H1 (cell line): Measurements from ENCODE around the gene DARS1. TPM values are rescaled to one million over a fixed set of nuclear protein-coding genes. Genes with fewer than 3 reads are reported as not detected.

Source experiments
- CTCF ChIA-PET: fragments of 300-600 bp; sonication (Branson Sonifier 250); formaldehyde crosslinking; loops from one replicate; lab custom pipeline; 2021; ENCODE audit not compliant: partially characterized antibody; lab: Charles Lee
- POLR2A ChIA-PET: fragments of 300-600 bp; sonication (Branson Sonifier 250); formaldehyde crosslinking; loops from one replicate; lab custom pipeline; 2021; ENCODE audit warnings: inconsistent platforms; ENCODE audit not compliant: partially characterized antibody; lab: Charles Lee
- DNase-seq, 2 experiments: peaks; one replicate each; pipeline versions ENCODE4 v3.0.0 to v3.0.0-alpha.2; 2010 to 2022; ENCODE audit warnings: low spot score in 2 of 2, low read depth in 1 of 2, mixed read lengths in 1 of 2
- FAIRE-seq: peaks from 2 replicates; lab custom pipeline; 2011; peaks lifted over from hg19 to GRCh38; lab: Jason Lieb, UNC
- H2AFZ ChIP-seq: 2 replicates; pipeline ENCODE4 v1.8.1; 2012; ENCODE audit warnings: low read length, inconsistent platforms
- H2AK5ac ChIP-seq: 2 replicates; pipeline ENCODE4 v1.6.1; 2013; ENCODE audit warnings: low read depth, low read length
- H2BK120ac ChIP-seq: replicated peaks from 2 replicates; pipeline ENCODE3; 2013; ENCODE audit warnings: low read depth, low read length, inconsistent platforms
- H2BK12ac ChIP-seq: 2 replicates; pipeline ENCODE4 v1.6.1; 2013; ENCODE audit warnings: low read depth, low read length
- H2BK15ac ChIP-seq: 2 replicates; pipeline ENCODE4 v1.6.1; 2013; ENCODE audit warnings: low read length
- H2BK20ac ChIP-seq: 2 replicates; pipeline ENCODE4 v1.6.1; 2013; ENCODE audit warnings: low read length
- H2BK5ac ChIP-seq: 2 replicates; pipeline ENCODE4 v1.6.1; 2013; ENCODE audit warnings: low read depth, low read length
- H3K14ac ChIP-seq: 2 replicates; pipeline ENCODE4 v1.6.1; 2013; ENCODE audit warnings: inconsistent platforms; ENCODE audit not compliant: insufficient read length
- H3K18ac ChIP-seq: 2 replicates; pipeline ENCODE4 v1.6.1; 2013; ENCODE audit warnings: low read length; ENCODE audit errors: extremely low read depth
- H3K23ac ChIP-seq: 2 replicates; pipeline ENCODE4 v1.6.1; 2013; ENCODE audit warnings: inconsistent platforms; ENCODE audit not compliant: insufficient read length
- H3K23me2 ChIP-seq: 2 replicates; pipeline ENCODE4 v1.6.1; 2013; ENCODE audit warnings: low read depth, low read length
- H3K27ac ChIP-seq: 2 replicates; pipeline ENCODE4 v1.6.1; 2011; ENCODE audit warnings: low read depth, low read length, inconsistent platforms
- H3K27me3 ChIP-seq, 4 experiments: replicated peaks in 1 of 4; 1 replicate in 1 of 4; 2 replicates in 3 of 4; pipeline versions ENCODE4 v1.6.1 to v1.8.1; 2011 to 2013; ENCODE audit warnings: low read length in 3 of 4, mild to moderate bottlenecking in 3 of 4, inconsistent platforms in 2 of 4, mixed read lengths in 2 of 4, moderate library complexity in 1 of 4; ENCODE audit not compliant: control insufficient read depth in 3 of 4, insufficient read depth in 3 of 4; ENCODE audit errors: extremely low read depth in 1 of 4
- H3K36me3 ChIP-seq, 4 experiments: 2 replicates each; pipeline versions ENCODE4 v1.6.1 to v1.8.1; 2011 to 2013; ENCODE audit warnings: mild to moderate bottlenecking in 4 of 4, low read length in 3 of 4, moderate library complexity in 2 of 4, control low read depth in 1 of 4, inconsistent platforms in 1 of 4; ENCODE audit not compliant: insufficient read depth in 4 of 4, control insufficient read depth in 2 of 4
- H3K4ac ChIP-seq: replicated peaks from 2 replicates; pipeline ENCODE3; 2013; ENCODE audit warnings: low read length, low read depth, mixed read lengths, inconsistent platforms; ENCODE audit not compliant: insufficient read length
- H3K4me1 ChIP-seq, 4 experiments: replicated peaks in 1 of 4; 1 replicate in 1 of 4; 2 replicates in 3 of 4; pipeline versions ENCODE4 v1.6.1 to v1.8.1; 2011 to 2013; ENCODE audit warnings: low read length in 3 of 4, inconsistent platforms in 2 of 4, mixed read lengths in 1 of 4; ENCODE audit not compliant: insufficient read depth in 4 of 4, control insufficient read depth in 3 of 4
- H3K4me2 ChIP-seq, 2 experiments: 2 replicates each; pipeline versions ENCODE4 v1.6.1 to v1.8.1; 2011 to 2013; ENCODE audit warnings: low read depth in 2 of 2, low read length in 2 of 2, control low read depth in 1 of 2, inconsistent platforms in 1 of 2, mild to moderate bottlenecking in 1 of 2; ENCODE audit not compliant: insufficient read depth in 1 of 2
- H3K4me3 ChIP-seq, 4 experiments: fragments of 200-600, 300-600 bp in 1 of 4; sonication (generic), shearing (Covaris generic), sonication (Bioruptor Twin) in 1 of 4; 2 replicates each; pipeline versions ENCODE4 v1.5.1 to v1.8.1; 2011 to 2016; ENCODE audit warnings: low read length in 4 of 4, low read depth in 3 of 4, control low read depth in 2 of 4, inconsistent platforms in 2 of 4, mild to moderate bottlenecking in 2 of 4, mixed read lengths in 1 of 4, moderate library complexity in 1 of 4; ENCODE audit not compliant: insufficient read depth in 2 of 4; ENCODE audit errors: extremely low read depth in 1 of 4
- H3K56ac ChIP-seq: replicated peaks from 2 replicates; pipeline ENCODE3; 2013; ENCODE audit warnings: low read depth, mild to moderate bottlenecking, mixed read lengths, low read length, inconsistent platforms; ENCODE audit not compliant: insufficient read length
- H3K79me1 ChIP-seq: 2 replicates; pipeline ENCODE4 v1.6.1; 2013; ENCODE audit warnings: low read depth, low read length, control low read depth
- H3K79me2 ChIP-seq, 2 experiments: 2 replicates each; pipeline versions ENCODE4 v1.6.1 to v1.8.1; 2012 to 2013; ENCODE audit warnings: low read length in 2 of 2, mild to moderate bottlenecking in 2 of 2, inconsistent platforms in 1 of 2; ENCODE audit not compliant: insufficient read depth in 2 of 2, control insufficient read depth in 1 of 2
- H3K9ac ChIP-seq, 4 experiments: replicated peaks in 1 of 4; 1 replicate in 1 of 4; 2 replicates in 3 of 4; pipeline versions ENCODE4 v1.6.1 to v1.8.1; 2011 to 2013; ENCODE audit warnings: low read depth in 3 of 4, low read length in 3 of 4, control low read depth in 2 of 4, mild to moderate bottlenecking in 2 of 4, moderate library complexity in 2 of 4, inconsistent platforms in 1 of 4; ENCODE audit errors: extremely low read depth in 1 of 4
- H3K9me3 ChIP-seq, 2 experiments: 2 replicates each; pipeline versions ENCODE4 v1.6.1 to v1.8.1; 2012 to 2013; ENCODE audit warnings: mild to moderate bottlenecking in 2 of 2, moderate library complexity in 2 of 2, control low read depth in 1 of 2, inconsistent platforms in 1 of 2, low read depth in 1 of 2, low read length in 1 of 2, mixed read lengths in 1 of 2; ENCODE audit not compliant: insufficient read depth in 2 of 2
- H4K20me1 ChIP-seq, 2 experiments: replicated peaks in 1 of 2; 2 replicates each; pipeline versions ENCODE3 to v1.8.1; 2011 to 2013; ENCODE audit warnings: inconsistent platforms in 2 of 2, low read length in 2 of 2, mild to moderate bottlenecking in 1 of 2; ENCODE audit not compliant: insufficient read depth in 2 of 2, control insufficient read depth in 1 of 2
- H4K5ac ChIP-seq: 2 replicates; pipeline ENCODE4 v1.6.1; 2013; ENCODE audit warnings: low read length, low read depth, mixed read lengths, inconsistent platforms; ENCODE audit not compliant: insufficient read length
- H4K8ac ChIP-seq: 2 replicates; pipeline ENCODE4 v1.8.0; 2013; ENCODE audit warnings: mild to moderate bottlenecking, moderate library complexity, low read length, inconsistent platforms; ENCODE audit not compliant: insufficient read depth; ENCODE audit errors: extremely low read depth
- H4K91ac ChIP-seq: replicated peaks from 2 replicates; pipeline ENCODE3; 2013; ENCODE audit warnings: low read length, mixed read lengths, inconsistent platforms; ENCODE audit not compliant: insufficient read length
- CEBPB ChIP-seq: IDR thresholded peaks from 2 replicates; pipeline ENCODE4 v1.6.1; 2012; ENCODE audit warnings: low read depth, low read length
- CHD1 ChIP-seq: IDR thresholded peaks from 2 replicates; pipeline ENCODE4 v1.6.1; 2012; ENCODE audit warnings: low read depth, low read length, improper control_type of control experiment
- CTBP2 ChIP-seq: IDR thresholded peaks from 2 replicates; pipeline ENCODE4 v1.7.0; 2011; ENCODE audit warnings: borderline replicate concordance, mild to moderate bottlenecking, moderate library complexity, mixed read lengths, low read length; ENCODE audit not compliant: insufficient read depth, insufficient read length
- FOSL1 ChIP-seq: IDR thresholded peaks from 2 replicates; pipeline ENCODE4 v1.6.1; 2011; ENCODE audit warnings: mild to moderate bottlenecking, low read depth, low read length, moderate library complexity; ENCODE audit not compliant: insufficient read depth
- GTF2F1 ChIP-seq: IDR thresholded peaks from 2 replicates; pipeline ENCODE4 v1.6.1; 2012; ENCODE audit warnings: low read depth, low read length, improper control_type of control experiment, borderline replicate concordance
- JUND ChIP-seq: IDR thresholded peaks from 2 replicates; pipeline ENCODE4 v1.6.1; 2011; ENCODE audit warnings: mild to moderate bottlenecking, improper control_type of control experiment, low read length
- NANOG ChIP-seq: IDR thresholded peaks from 2 replicates; pipeline ENCODE4 v1.6.1; 2011; ENCODE audit warnings: low read length, low read depth, mild to moderate bottlenecking, inconsistent platforms; ENCODE audit not compliant: insufficient read depth, poor library complexity, severe bottlenecking
- PHF8 ChIP-seq: fragments of 200-600 bp; sonication (generic); conservative IDR thresholded peaks from 2 replicates; pipeline ENCODE4 v1.7.1; 2012; ENCODE audit warnings: low read depth, mild to moderate bottlenecking, inconsistent platforms, low read length, moderate library complexity
- RNF2 ChIP-seq: fragments of 200-900, 300-1000 bp; sonication (generic); IDR thresholded peaks from 2 replicates; pipeline ENCODE4 v1.7.1; 2016; ENCODE audit warnings: borderline replicate concordance, low read depth, mild to moderate bottlenecking, antibody characterized with exemption, low read length; ENCODE audit not compliant: poor library complexity, severe bottlenecking; ENCODE audit errors: missing control alignments
- SIRT6 ChIP-seq: IDR thresholded peaks from one replicate; pipeline ENCODE4 v1.7.1; 2012; ENCODE audit warnings: low read length, inconsistent platforms
- TAF7 ChIP-seq: optimal IDR thresholded peaks from 2 replicates; pipeline ENCODE3; 2011; ENCODE audit warnings: low read depth, mild to moderate bottlenecking, inconsistent platforms, low read length, moderate library complexity, borderline replicate concordance
- WGBS, 2 experiments: shearing (Covaris generic) in 1 of 2; methylation state at CpG; one replicate each; pipeline versions ENCODE4 v1.1.6 to v1.1.7; 2013 to 2015; ENCODE audit warnings: low lambda C conversion rate in 2 of 2, mixed read lengths in 2 of 2, inconsistent platforms in 1 of 2, low coverage in 1 of 2, missing lambda C conversion rate in 1 of 2; ENCODE audit not compliant: insufficient replicate concordance in 2 of 2, insufficient coverage in 1 of 2, insufficient read length in 1 of 2; ENCODE audit errors: extremely low coverage in 1 of 2, missing lambda C conversion rate in 1 of 2; 5-methylcytosine and 5-hydroxymethylcytosine counted together
- polyA plus RNA-seq, 7 experiments: library from polyadenylated mRNA; depleted of rRNA in 3 of 7; stranded (reverse) in 5 of 7; unstranded in 2 of 7; fragments of >200 nt in 5 of 7; fragments of 200-250 nt in 2 of 7; gene quantifications; 1 replicate in 5 of 7; 2 replicates in 1 of 7; 4 replicates in 1 of 7; pipeline versions ENCODE4 v1.2.1 to v1.2.3, GENCODE V29; 2011 to 2013; ENCODE audit warnings: missing spikeins in 2 of 7, mixed read lengths in 2 of 7
- total RNA-seq: library from RNA; stranded (reverse); fragmentation: NEBNext Ultra II Directional; extraction: Animal tissue kit (Norgen Biotek cat#: 25700); gene quantifications from 2 replicates; pipeline ENCODE4 v1.2.1, GENCODE V29; 2021
- TF ChIP-seq, protein P1 (sequence below): IDR thresholded peaks from 2 replicates; pipeline ENCODE4 v1.6.1; 2011; ENCODE audit warnings: low read depth, mild to moderate bottlenecking, low read length; ENCODE audit not compliant: insufficient read depth

The DARS1 gene
- total and polyA plus RNA-seq, 2 of the 8 experiments (the other 6 are each of a cell fraction or from before 2014, with no cell fraction given): 61.7 to 85.9 TPM

DNA sequence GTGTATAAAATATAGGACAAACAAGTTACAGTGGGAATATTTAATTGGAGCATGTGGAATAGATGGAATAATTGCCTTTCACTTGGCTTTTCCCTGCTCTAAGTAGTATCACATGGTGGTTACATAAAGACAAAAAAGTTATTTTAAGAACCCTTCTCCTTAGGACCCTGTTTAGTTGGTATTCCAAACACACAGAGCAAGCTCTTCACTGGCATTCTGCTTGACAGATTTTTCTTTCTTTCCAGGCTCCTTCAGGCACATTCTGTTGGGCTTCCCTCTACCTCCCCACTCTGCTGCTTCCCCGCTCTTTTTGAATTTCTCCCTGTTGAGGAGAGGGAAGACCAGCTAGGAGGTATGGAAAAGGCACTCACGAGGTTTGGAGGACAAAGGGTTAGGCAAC, 29.0 kb upstream of the DARS1 start:
- ChIA-PET POLR2A (interaction anchor here (0.5 to 1.3 kb wide), 3 partner anchors 9 to 182 kb away, joined by 3 to 5 read pairs (median 5); no protein-coding TSS in a partner anchor), CTCF (interaction anchor here (1.3 to 3.2 kb wide), 4 partner anchors 12 to 99 kb away, joined by 3 to 14 read pairs (median 6); no protein-coding TSS in a partner anchor)
- DNase-seq (no peak), FAIRE-seq (no peak)
- H2BK5ac ChIP-seq: no peak overlapping the region
- H3K4me3 ChIP-seq: no peak overlapping the region
- no peaks in the 10 kb centered on the region for H3K27me3 ChIP-seq
- H2BK15ac ChIP-seq: no peak overlapping the region
- no peak overlapping the region for H3K4ac ChIP-seq
- H3K4me2 ChIP-seq: no peak overlapping the region
- H3K9me3 ChIP-seq: no peaks in the 10 kb centered on the region
- no peaks in the 10 kb centered on the region for H3K23me2 ChIP-seq
- H2BK120ac ChIP-seq: no peak overlapping the region
- no peak overlapping the region for H2BK20ac ChIP-seq
- H3K18ac ChIP-seq: no peak overlapping the region
- no peak overlapping the region; the same call in 1 of the 2 replicates for H2AFZ ChIP-seq
- H4K91ac ChIP-seq: no peak overlapping the region
- H3K56ac ChIP-seq: no peak overlapping the region
- H3K27ac ChIP-seq: no peak overlapping the region
- H4K20me1 ChIP-seq: no peaks in the 10 kb centered on the region
- no peak overlapping the region for H4K5ac ChIP-seq
- no peak overlapping the region for H4K8ac ChIP-seq
- no peak overlapping the region for H3K14ac ChIP-seq
- H2BK12ac ChIP-seq: no peak overlapping the region
- no peaks in the 10 kb centered on the region for H3K79me2 ChIP-seq
- H2AK5ac ChIP-seq: no peak overlapping the region
- no peak overlapping the region for H3K23ac ChIP-seq
- no peaks in the 10 kb centered on the region for H3K79me1 ChIP-seq
- 78% methylated on average over 2 of the region's 2 CpGs; no CpG with 5 or more reads in 1 of the 2 experiments for WGBS, 2 experiments
- H3K9ac ChIP-seq: no peak overlapping the region
- H3K4me1 ChIP-seq: peaks cover 2 to 13% (median 5%) of the 10 kb centered on the region in 4 experiments; a peak in 4 of 7 replicates
- no peaks in the 10 kb centered on the region for H3K36me3 ChIP-seq
- no peak for TF ChIP-seq JUND
- TF ChIP-seq, protein P1, sequence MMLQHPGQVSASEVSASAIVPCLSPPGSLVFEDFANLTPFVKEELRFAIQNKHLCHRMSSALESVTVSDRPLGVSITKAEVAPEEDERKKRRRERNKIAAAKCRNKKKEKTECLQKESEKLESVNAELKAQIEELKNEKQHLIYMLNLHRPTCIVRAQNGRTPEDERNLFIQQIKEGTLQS: no peak
- no peak for TF ChIP-seq TAF7
- no peak for TF ChIP-seq NANOG
- no peak for TF ChIP-seq PHF8
- TF ChIP-seq CHD1: no peak
- no peak for TF ChIP-seq FOSL1
- TF ChIP-seq GTF2F1: no peak
- no peak for TF ChIP-seq CEBPB
- TF ChIP-seq RNF2: no peak
- no peak for TF ChIP-seq SIRT6
- no peak for TF ChIP-seq CTBP2
